Sigmoid colon (tissue), 4 donors: ENCODE measurements around the gene ZBTB38.

Source experiments
- POLR2A ChIP-seq, 2 donors: fragments of 450-650 bp; IDR thresholded peaks; one replicate each; pipeline ENCODE4 v1.6.1; 2016; ENCODE audit warnings: antibody characterized with exemption in 2 of 2, mild to moderate bottlenecking in 2 of 2, moderate library complexity in 2 of 2
- POLR2AphosphoS5 ChIP-seq, 4 donors: sonication (generic); formaldehyde crosslinking; IDR thresholded peaks; one replicate each; pipeline ENCODE4 v1.6.1; 2017; ENCODE audit warnings: antibody characterized with exemption in 4 of 4
- TF ChIP-seq, protein P1 (sequence below), 4 experiments: fragments of 450-650 bp in 3 of 4; fragments of 200-600 bp in 1 of 4; IDR thresholded peaks; one replicate each; pipeline ENCODE4 v1.5.1; 2016 to 2019; ENCODE audit warnings: antibody characterized with exemption in 4 of 4, mild to moderate bottlenecking in 3 of 4, moderate library complexity in 2 of 4

DNA sequence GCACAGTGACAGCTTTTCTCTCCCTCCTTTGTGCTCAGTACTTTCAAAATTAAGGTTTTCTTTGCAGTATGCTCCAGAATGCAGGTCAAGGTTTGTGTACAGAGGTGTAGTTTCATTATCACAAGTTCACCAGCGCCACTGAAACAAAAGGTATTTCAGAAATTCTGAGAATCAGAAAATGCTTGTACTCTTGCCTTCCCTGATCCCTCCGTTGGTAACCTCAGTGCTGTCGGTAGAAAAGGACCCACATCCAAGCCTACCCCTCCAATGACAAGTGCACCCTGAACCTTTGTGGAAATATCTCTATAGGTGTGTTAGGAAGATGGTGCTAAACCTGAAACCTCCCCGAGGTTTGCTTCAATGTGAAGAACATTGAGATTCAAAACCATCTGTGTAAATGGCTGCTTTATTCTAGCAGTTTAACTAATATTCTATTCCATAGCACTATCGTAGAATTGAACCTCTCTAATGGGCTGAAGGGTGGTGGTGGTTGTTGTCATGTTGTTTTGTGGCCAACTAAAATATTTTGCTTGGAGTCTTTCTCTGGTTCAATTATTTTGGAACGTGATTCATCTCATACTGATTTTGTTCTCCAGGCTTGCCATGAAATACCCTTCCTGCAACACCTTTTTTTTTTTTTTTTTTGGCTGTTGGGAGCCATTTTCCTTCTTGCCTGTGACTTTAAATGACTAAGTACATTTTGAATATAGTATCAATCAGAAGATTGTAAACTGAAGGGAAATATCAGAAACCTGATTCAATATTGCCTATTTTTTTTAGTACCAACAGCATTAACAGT, 20.7 kb downstream of the ZBTB38 start:
- TF ChIP-seq, protein P1, sequence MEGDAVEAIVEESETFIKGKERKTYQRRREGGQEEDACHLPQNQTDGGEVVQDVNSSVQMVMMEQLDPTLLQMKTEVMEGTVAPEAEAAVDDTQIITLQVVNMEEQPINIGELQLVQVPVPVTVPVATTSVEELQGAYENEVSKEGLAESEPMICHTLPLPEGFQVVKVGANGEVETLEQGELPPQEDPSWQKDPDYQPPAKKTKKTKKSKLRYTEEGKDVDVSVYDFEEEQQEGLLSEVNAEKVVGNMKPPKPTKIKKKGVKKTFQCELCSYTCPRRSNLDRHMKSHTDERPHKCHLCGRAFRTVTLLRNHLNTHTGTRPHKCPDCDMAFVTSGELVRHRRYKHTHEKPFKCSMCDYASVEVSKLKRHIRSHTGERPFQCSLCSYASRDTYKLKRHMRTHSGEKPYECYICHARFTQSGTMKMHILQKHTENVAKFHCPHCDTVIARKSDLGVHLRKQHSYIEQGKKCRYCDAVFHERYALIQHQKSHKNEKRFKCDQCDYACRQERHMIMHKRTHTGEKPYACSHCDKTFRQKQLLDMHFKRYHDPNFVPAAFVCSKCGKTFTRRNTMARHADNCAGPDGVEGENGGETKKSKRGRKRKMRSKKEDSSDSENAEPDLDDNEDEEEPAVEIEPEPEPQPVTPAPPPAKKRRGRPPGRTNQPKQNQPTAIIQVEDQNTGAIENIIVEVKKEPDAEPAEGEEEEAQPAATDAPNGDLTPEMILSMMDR (IDR thresholded peaks at IDR 0.05), result no peak
- no peak for TF ChIP-seq POLR2AphosphoS5 (IDR thresholded peaks at IDR 0.05)
- TF ChIP-seq POLR2A (IDR thresholded peaks at IDR 0.05), result no peak
